H7 (cell line): ENCODE measurements around the gene EFNA5. TPM values are rescaled to one million over a fixed set of nuclear protein-coding genes. Genes with fewer than 3 reads are reported as not detected.

Experiments
- DNase-seq: peaks from one replicate; pipeline ENCODE4 v3.0.0; 2012
- H3K27me3 ChIP-seq: 2 replicates; pipeline ENCODE4 v1.6.0; 2011; ENCODE audit warnings: mild to moderate bottlenecking, low read length; ENCODE audit not compliant: control insufficient read depth, insufficient read depth
- H3K36me3 ChIP-seq: replicated peaks from 2 replicates; pipeline ENCODE4 v1.5.1; 2011; ENCODE audit warnings: low read length; ENCODE audit not compliant: control insufficient read depth, insufficient read depth
- H3K4me3 ChIP-seq: 2 replicates; pipeline ENCODE4 v1.5.1; 2011; ENCODE audit warnings: low read depth, mild to moderate bottlenecking, control low read depth, low read length, moderate library complexity; ENCODE audit not compliant: insufficient read depth
- total RNA-seq: library from RNA; depleted of rRNA; stranded (reverse); fragments of >200 nt; shearing (Covaris generic); gene quantifications from 2 replicates; pipeline ENCODE4 v1.2.3, GENCODE V29; 2014

Gene EFNA5
- total RNA-seq, 1 experiment from 2014 or later: 5.3 TPM

- Histone ChIP-seq H3K36me3 (no peaks in the 10 kb centered on the region), H3K27me3 (no peaks in the 10 kb centered on the region), H3K4me3 (no peak overlapping the region)
- DNase-seq: no peak
Measured at GRCh38 chr5:107389130-107389774, 281.5 kb downstream of the EFNA5 start.

DNA sequence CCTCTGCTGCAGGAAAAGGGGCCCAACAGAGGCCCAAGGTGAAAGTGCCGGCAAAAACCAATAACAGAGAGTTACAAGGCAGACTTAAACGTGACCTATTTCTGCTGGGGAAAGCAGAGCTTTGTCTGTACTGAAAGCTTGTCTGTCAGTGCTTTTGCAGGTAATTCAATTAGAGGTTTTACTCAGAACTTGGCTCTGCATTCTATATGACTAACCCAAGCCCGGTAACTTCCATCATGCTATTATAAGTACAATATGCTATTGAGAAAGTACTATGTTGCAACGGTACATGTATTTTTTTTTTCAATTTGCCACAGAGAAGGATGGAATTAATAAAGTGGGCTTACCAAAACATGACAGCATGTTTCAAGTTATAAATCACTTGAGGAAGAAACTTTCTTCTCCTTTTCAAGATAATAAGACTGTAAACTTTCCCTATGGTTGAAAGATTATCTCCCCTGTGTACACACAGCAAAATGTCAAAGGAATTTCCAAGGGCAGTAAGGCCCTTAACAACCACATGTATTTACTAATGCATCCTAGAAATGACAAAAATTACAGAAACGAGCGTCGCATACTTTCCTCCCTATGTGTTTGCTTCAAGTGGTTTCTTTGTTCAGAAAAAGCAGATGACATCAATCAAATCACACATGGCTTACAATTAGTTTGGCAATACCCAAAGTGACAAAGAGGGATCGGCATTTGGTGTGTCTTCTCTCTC, 282.4 kb downstream of the EFNA5 start:
- no peak for DNase-seq
- Histone ChIP-seq H3K27me3 (no peaks in the 10 kb centered on the region), H3K4me3 (no peak overlapping the region), H3K36me3 (no peaks in the 10 kb centered on the region)

GRCh38 chr5:107387526-107388140, 283.1 kb downstream of the EFNA5 start:
- no peaks in the 10 kb centered on the region for H3K27me3 ChIP-seq
- no peaks in the 10 kb centered on the region for H3K36me3 ChIP-seq
- no peak overlapping the region for H3K4me3 ChIP-seq
- no peak for DNase-seq

- Histone ChIP-seq H3K36me3 (no peaks in the 10 kb centered on the region), H3K4me3 (no peak overlapping the region), H3K27me3 (no peaks in the 10 kb centered on the region)
- no peak for DNase-seq
Measured at GRCh38 chr5:107385708-107386107, 285.0 kb downstream of the EFNA5 start.

- H3K27me3 ChIP-seq: no peaks in the 10 kb centered on the region
- no peaks in the 10 kb centered on the region for H3K36me3 ChIP-seq
- DNase-seq: no peak
- no peak overlapping the region for H3K4me3 ChIP-seq
Measured at GRCh38 chr5:107384256-107384655, 286.5 kb downstream of the EFNA5 start.

GRCh38 chr5:107383414-107383813, 287.3 kb downstream of the EFNA5 start:
- Histone ChIP-seq H3K4me3 (no peak overlapping the region), H3K27me3 (no peaks in the 10 kb centered on the region), H3K36me3 (no peaks in the 10 kb centered on the region)
- DNase-seq: no peak

DNA sequence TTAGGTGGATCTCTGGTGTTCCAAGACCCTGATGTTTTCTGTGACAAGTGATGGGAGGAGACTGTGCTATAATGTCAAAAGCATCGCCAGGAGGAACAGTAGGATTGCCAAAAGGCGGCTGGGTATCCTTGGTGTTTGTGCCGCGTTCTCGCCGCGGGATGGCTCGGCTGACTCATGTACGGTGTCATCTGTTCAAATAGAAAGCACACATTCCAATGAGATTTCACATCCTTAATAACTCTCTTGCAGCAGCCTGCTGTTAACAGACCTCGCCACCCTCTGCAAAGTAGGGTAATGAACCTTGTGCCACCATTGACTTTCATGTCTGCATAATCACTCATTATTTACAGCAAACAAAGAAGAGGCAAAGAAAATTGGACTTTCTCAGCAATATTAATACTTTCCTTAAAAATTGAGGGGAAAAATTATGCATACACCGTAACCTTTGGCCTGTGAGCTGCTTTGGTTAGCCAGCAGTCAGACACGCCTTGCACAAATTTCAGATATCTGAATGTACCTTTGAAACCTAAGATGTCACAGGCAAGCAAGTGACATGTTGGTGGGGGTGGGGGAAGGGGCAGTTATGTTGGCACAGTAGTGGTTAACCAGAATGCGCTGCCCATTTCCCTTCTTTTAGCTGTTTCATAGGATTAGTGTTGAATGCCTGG, 289.4 kb downstream of the EFNA5 start:
- H3K27me3 ChIP-seq: no peaks in the 10 kb centered on the region
- DNase-seq: no peak
- no peaks in the 10 kb centered on the region for H3K36me3 ChIP-seq
- H3K4me3 ChIP-seq: no peak overlapping the region

DNA sequence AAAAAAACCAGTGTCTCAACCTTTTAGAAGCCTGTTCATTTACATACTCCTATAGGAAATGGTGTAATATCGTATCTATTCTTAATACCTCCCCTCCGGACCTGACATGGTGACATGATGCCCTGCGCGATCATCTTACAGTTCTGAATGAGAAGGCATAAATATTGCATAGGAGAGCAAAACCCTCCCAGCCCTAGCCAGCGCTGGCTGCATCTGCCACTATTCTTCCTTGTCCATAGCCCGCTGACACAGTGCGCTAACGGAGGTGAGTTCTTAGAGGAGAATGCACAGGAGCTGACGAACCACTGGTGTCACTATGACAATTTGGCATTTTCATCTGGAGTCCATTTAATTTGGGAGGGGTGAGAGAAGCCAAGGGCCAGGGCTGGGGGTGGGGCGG, 290.1 kb downstream of the EFNA5 start:
- H3K4me3 ChIP-seq: no peak overlapping the region
- no peak for DNase-seq
- H3K27me3 ChIP-seq: no peaks in the 10 kb centered on the region
- no peaks in the 10 kb centered on the region for H3K36me3 ChIP-seq

GRCh38 chr5:107378218-107378899, 292.4 kb downstream of the EFNA5 start:
- DNase-seq: no peak
- no peaks in the 10 kb centered on the region for H3K27me3 ChIP-seq
- H3K36me3 ChIP-seq: no peaks in the 10 kb centered on the region
- H3K4me3 ChIP-seq: no peak overlapping the region

DNA sequence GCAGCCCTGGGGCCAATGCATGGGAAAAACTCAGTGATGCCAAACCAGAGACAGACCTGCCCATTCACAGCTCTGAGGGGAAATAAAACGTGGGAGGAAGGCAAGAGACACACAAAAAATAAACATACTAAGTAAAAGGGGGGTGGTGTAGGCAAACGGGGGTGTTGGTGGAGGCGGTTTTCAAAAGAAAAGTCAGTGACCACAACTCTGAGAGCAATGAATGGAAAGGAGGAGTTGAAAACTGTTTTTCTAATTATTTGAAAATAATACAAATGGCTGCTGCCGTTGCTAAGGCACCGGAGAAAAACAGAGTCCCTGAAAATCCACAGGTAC, 293.5 kb downstream of the EFNA5 start:
- no peak for DNase-seq
- Histone ChIP-seq H3K36me3 (no peaks in the 10 kb centered on the region), H3K27me3 (no peaks in the 10 kb centered on the region), H3K4me3 (no peak overlapping the region)

DNA sequence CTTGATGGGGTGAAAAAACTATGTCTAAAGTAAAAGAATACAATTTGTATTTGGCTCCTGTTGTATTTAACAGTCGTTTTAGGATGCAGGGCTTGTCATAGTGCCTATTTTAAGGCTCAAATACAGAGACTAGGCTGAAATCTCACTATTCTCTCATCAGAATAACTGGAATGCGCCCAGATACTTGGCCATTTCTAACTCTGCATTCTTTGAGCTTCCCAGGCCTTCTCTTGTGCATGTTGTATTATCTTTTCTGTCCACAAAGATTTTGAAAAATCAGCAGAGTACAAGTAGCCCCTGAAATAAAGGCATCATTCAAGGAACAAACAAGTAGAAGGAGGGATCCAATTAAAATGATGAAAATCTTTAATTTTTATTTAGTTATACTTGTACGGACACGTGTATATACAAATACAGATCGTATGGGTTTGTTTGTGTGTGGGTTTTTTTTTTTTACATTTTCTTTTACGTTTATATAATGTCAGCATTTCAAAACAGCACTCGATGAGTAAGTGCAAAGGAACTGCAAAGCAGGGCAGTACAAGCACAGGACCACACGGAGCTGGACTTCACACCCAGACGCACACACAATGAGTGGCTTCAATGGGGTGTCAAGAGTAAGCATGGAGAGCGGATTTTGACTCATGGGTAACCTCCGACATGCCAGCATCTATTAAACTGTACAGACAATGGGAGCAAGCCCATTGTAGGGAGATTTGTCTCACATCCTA, 294.0 kb downstream of the EFNA5 start:
- Histone ChIP-seq H3K36me3 (no peaks in the 10 kb centered on the region), H3K4me3 (no peak overlapping the region), H3K27me3 (no peaks in the 10 kb centered on the region)
- no peak for DNase-seq

- no peaks in the 10 kb centered on the region for H3K27me3 ChIP-seq
- H3K36me3 ChIP-seq: no peaks in the 10 kb centered on the region
- H3K4me3 ChIP-seq: no peak overlapping the region
- DNase-seq: no peak
Measured at GRCh38 chr5:107373549-107374263, 297.0 kb downstream of the EFNA5 start.

- Histone ChIP-seq H3K4me3 (no peak overlapping the region), H3K27me3 (no peaks in the 10 kb centered on the region), H3K36me3 (no peaks in the 10 kb centered on the region)
- DNase-seq: no peak
Measured at GRCh38 chr5:107372723-107373450, 297.9 kb downstream of the EFNA5 start.
